H1 (cell line): Measurements from ENCODE around the gene MAVS. TPM values are rescaled to one million over a fixed set of nuclear protein-coding genes. Genes with fewer than 3 reads are reported as not detected.
A peak's percentile ranks its signal among the peaks of the same experiment; 100 is the strongest.

Source experiments
- CTCF ChIA-PET: fragments of 300-600 bp; sonication (Branson Sonifier 250); formaldehyde crosslinking; loops from one replicate; lab custom pipeline; 2021; ENCODE audit not compliant: partially characterized antibody; lab: Charles Lee
- POLR2A ChIA-PET: fragments of 300-600 bp; sonication (Branson Sonifier 250); formaldehyde crosslinking; loops from one replicate; lab custom pipeline; 2021; ENCODE audit warnings: inconsistent platforms; ENCODE audit not compliant: partially characterized antibody; lab: Charles Lee
- DNase-seq, 2 experiments: peaks; one replicate each; pipeline versions ENCODE4 v3.0.0 to v3.0.0-alpha.2; 2010 to 2022; ENCODE audit warnings: low spot score in 2 of 2, low read depth in 1 of 2, mixed read lengths in 1 of 2
- FAIRE-seq: peaks from 2 replicates; lab custom pipeline; 2011; peaks lifted over from hg19 to GRCh38; lab: Jason Lieb, UNC
- H2AFZ ChIP-seq: 2 replicates; pipeline ENCODE4 v1.8.1; 2012; ENCODE audit warnings: low read length, inconsistent platforms
- H2AK5ac ChIP-seq: 2 replicates; pipeline ENCODE4 v1.6.1; 2013; ENCODE audit warnings: low read depth, low read length
- H2BK120ac ChIP-seq: replicated peaks from 2 replicates; pipeline ENCODE3; 2013; ENCODE audit warnings: low read depth, low read length, inconsistent platforms
- H2BK12ac ChIP-seq: 2 replicates; pipeline ENCODE4 v1.6.1; 2013; ENCODE audit warnings: low read depth, low read length
- H2BK15ac ChIP-seq: 2 replicates; pipeline ENCODE4 v1.6.1; 2013; ENCODE audit warnings: low read length
- H2BK20ac ChIP-seq: 2 replicates; pipeline ENCODE4 v1.6.1; 2013; ENCODE audit warnings: low read length
- H2BK5ac ChIP-seq: 2 replicates; pipeline ENCODE4 v1.6.1; 2013; ENCODE audit warnings: low read depth, low read length
- H3K14ac ChIP-seq: 2 replicates; pipeline ENCODE4 v1.6.1; 2013; ENCODE audit warnings: inconsistent platforms; ENCODE audit not compliant: insufficient read length
- H3K18ac ChIP-seq: 2 replicates; pipeline ENCODE4 v1.6.1; 2013; ENCODE audit warnings: low read length; ENCODE audit errors: extremely low read depth
- H3K23ac ChIP-seq: 2 replicates; pipeline ENCODE4 v1.6.1; 2013; ENCODE audit warnings: inconsistent platforms; ENCODE audit not compliant: insufficient read length
- H3K23me2 ChIP-seq: 2 replicates; pipeline ENCODE4 v1.6.1; 2013; ENCODE audit warnings: low read depth, low read length
- H3K27ac ChIP-seq: 2 replicates; pipeline ENCODE4 v1.6.1; 2011; ENCODE audit warnings: low read depth, low read length, inconsistent platforms
- H3K27me3 ChIP-seq, 4 experiments: replicated peaks in 1 of 4; 1 replicate in 1 of 4; 2 replicates in 3 of 4; pipeline versions ENCODE4 v1.6.1 to v1.8.1; 2011 to 2013; ENCODE audit warnings: low read length in 3 of 4, mild to moderate bottlenecking in 3 of 4, inconsistent platforms in 2 of 4, mixed read lengths in 2 of 4, moderate library complexity in 1 of 4; ENCODE audit not compliant: control insufficient read depth in 3 of 4, insufficient read depth in 3 of 4; ENCODE audit errors: extremely low read depth in 1 of 4
- H3K36me3 ChIP-seq, 4 experiments: 2 replicates each; pipeline versions ENCODE4 v1.6.1 to v1.8.1; 2011 to 2013; ENCODE audit warnings: mild to moderate bottlenecking in 4 of 4, low read length in 3 of 4, moderate library complexity in 2 of 4, control low read depth in 1 of 4, inconsistent platforms in 1 of 4; ENCODE audit not compliant: insufficient read depth in 4 of 4, control insufficient read depth in 2 of 4
- H3K4ac ChIP-seq: replicated peaks from 2 replicates; pipeline ENCODE3; 2013; ENCODE audit warnings: low read length, low read depth, mixed read lengths, inconsistent platforms; ENCODE audit not compliant: insufficient read length
- H3K4me1 ChIP-seq, 4 experiments: replicated peaks in 1 of 4; 1 replicate in 1 of 4; 2 replicates in 3 of 4; pipeline versions ENCODE4 v1.6.1 to v1.8.1; 2011 to 2013; ENCODE audit warnings: low read length in 3 of 4, inconsistent platforms in 2 of 4, mixed read lengths in 1 of 4; ENCODE audit not compliant: insufficient read depth in 4 of 4, control insufficient read depth in 3 of 4
- H3K4me2 ChIP-seq, 2 experiments: 2 replicates each; pipeline versions ENCODE4 v1.6.1 to v1.8.1; 2011 to 2013; ENCODE audit warnings: low read depth in 2 of 2, low read length in 2 of 2, control low read depth in 1 of 2, inconsistent platforms in 1 of 2, mild to moderate bottlenecking in 1 of 2; ENCODE audit not compliant: insufficient read depth in 1 of 2
- H3K4me3 ChIP-seq, 4 experiments: fragments of 200-600, 300-600 bp in 1 of 4; sonication (generic), shearing (Covaris generic), sonication (Bioruptor Twin) in 1 of 4; 2 replicates each; pipeline versions ENCODE4 v1.5.1 to v1.8.1; 2011 to 2016; ENCODE audit warnings: low read length in 4 of 4, low read depth in 3 of 4, control low read depth in 2 of 4, inconsistent platforms in 2 of 4, mild to moderate bottlenecking in 2 of 4, mixed read lengths in 1 of 4, moderate library complexity in 1 of 4; ENCODE audit not compliant: insufficient read depth in 2 of 4; ENCODE audit errors: extremely low read depth in 1 of 4
- H3K56ac ChIP-seq: replicated peaks from 2 replicates; pipeline ENCODE3; 2013; ENCODE audit warnings: low read depth, mild to moderate bottlenecking, mixed read lengths, low read length, inconsistent platforms; ENCODE audit not compliant: insufficient read length
- H3K79me1 ChIP-seq: 2 replicates; pipeline ENCODE4 v1.6.1; 2013; ENCODE audit warnings: low read depth, low read length, control low read depth
- H3K79me2 ChIP-seq, 2 experiments: 2 replicates each; pipeline versions ENCODE4 v1.6.1 to v1.8.1; 2012 to 2013; ENCODE audit warnings: low read length in 2 of 2, mild to moderate bottlenecking in 2 of 2, inconsistent platforms in 1 of 2; ENCODE audit not compliant: insufficient read depth in 2 of 2, control insufficient read depth in 1 of 2
- H3K9ac ChIP-seq, 4 experiments: replicated peaks in 1 of 4; 1 replicate in 1 of 4; 2 replicates in 3 of 4; pipeline versions ENCODE4 v1.6.1 to v1.8.1; 2011 to 2013; ENCODE audit warnings: low read depth in 3 of 4, low read length in 3 of 4, control low read depth in 2 of 4, mild to moderate bottlenecking in 2 of 4, moderate library complexity in 2 of 4, inconsistent platforms in 1 of 4; ENCODE audit errors: extremely low read depth in 1 of 4
- H3K9me3 ChIP-seq, 2 experiments: 2 replicates each; pipeline versions ENCODE4 v1.6.1 to v1.8.1; 2012 to 2013; ENCODE audit warnings: mild to moderate bottlenecking in 2 of 2, moderate library complexity in 2 of 2, control low read depth in 1 of 2, inconsistent platforms in 1 of 2, low read depth in 1 of 2, low read length in 1 of 2, mixed read lengths in 1 of 2; ENCODE audit not compliant: insufficient read depth in 2 of 2
- H4K20me1 ChIP-seq, 2 experiments: replicated peaks in 1 of 2; 2 replicates each; pipeline versions ENCODE3 to v1.8.1; 2011 to 2013; ENCODE audit warnings: inconsistent platforms in 2 of 2, low read length in 2 of 2, mild to moderate bottlenecking in 1 of 2; ENCODE audit not compliant: insufficient read depth in 2 of 2, control insufficient read depth in 1 of 2
- H4K5ac ChIP-seq: 2 replicates; pipeline ENCODE4 v1.6.1; 2013; ENCODE audit warnings: low read length, low read depth, mixed read lengths, inconsistent platforms; ENCODE audit not compliant: insufficient read length
- H4K8ac ChIP-seq: 2 replicates; pipeline ENCODE4 v1.8.0; 2013; ENCODE audit warnings: mild to moderate bottlenecking, moderate library complexity, low read length, inconsistent platforms; ENCODE audit not compliant: insufficient read depth; ENCODE audit errors: extremely low read depth
- H4K91ac ChIP-seq: replicated peaks from 2 replicates; pipeline ENCODE3; 2013; ENCODE audit warnings: low read length, mixed read lengths, inconsistent platforms; ENCODE audit not compliant: insufficient read length
- POU5F1 ChIP-seq: IDR thresholded peaks from 2 replicates; pipeline ENCODE4 v1.6.1; 2011; ENCODE audit warnings: low read depth, mild to moderate bottlenecking, low read length, moderate library complexity
- WGBS, 2 experiments: shearing (Covaris generic) in 1 of 2; methylation state at CpG; one replicate each; pipeline versions ENCODE4 v1.1.6 to v1.1.7; 2013 to 2015; ENCODE audit warnings: low lambda C conversion rate in 2 of 2, mixed read lengths in 2 of 2, inconsistent platforms in 1 of 2, low coverage in 1 of 2, missing lambda C conversion rate in 1 of 2; ENCODE audit not compliant: insufficient replicate concordance in 2 of 2, insufficient coverage in 1 of 2, insufficient read length in 1 of 2; ENCODE audit errors: extremely low coverage in 1 of 2, missing lambda C conversion rate in 1 of 2; 5-methylcytosine and 5-hydroxymethylcytosine counted together
- polyA plus RNA-seq, 7 experiments: library from polyadenylated mRNA; depleted of rRNA in 3 of 7; stranded (reverse) in 5 of 7; unstranded in 2 of 7; fragments of >200 nt in 5 of 7; fragments of 200-250 nt in 2 of 7; gene quantifications; 1 replicate in 5 of 7; 2 replicates in 1 of 7; 4 replicates in 1 of 7; pipeline versions ENCODE4 v1.2.1 to v1.2.3, GENCODE V29; 2011 to 2013; ENCODE audit warnings: missing spikeins in 2 of 7, mixed read lengths in 2 of 7
- total RNA-seq: library from RNA; stranded (reverse); fragmentation: NEBNext Ultra II Directional; extraction: Animal tissue kit (Norgen Biotek cat#: 25700); gene quantifications from 2 replicates; pipeline ENCODE4 v1.2.1, GENCODE V29; 2021
- TF ChIP-seq, protein P1 (sequence below): IDR thresholded peaks from 2 replicates; pipeline ENCODE4 v1.6.1; 2012; ENCODE audit warnings: low read length, inconsistent platforms

MAVS gene
- total and polyA plus RNA-seq, 2 of the 8 experiments (the other 6 are each of a cell fraction or from before 2014, with no cell fraction given) = 9.9 to 24.3 TPM

DNA sequence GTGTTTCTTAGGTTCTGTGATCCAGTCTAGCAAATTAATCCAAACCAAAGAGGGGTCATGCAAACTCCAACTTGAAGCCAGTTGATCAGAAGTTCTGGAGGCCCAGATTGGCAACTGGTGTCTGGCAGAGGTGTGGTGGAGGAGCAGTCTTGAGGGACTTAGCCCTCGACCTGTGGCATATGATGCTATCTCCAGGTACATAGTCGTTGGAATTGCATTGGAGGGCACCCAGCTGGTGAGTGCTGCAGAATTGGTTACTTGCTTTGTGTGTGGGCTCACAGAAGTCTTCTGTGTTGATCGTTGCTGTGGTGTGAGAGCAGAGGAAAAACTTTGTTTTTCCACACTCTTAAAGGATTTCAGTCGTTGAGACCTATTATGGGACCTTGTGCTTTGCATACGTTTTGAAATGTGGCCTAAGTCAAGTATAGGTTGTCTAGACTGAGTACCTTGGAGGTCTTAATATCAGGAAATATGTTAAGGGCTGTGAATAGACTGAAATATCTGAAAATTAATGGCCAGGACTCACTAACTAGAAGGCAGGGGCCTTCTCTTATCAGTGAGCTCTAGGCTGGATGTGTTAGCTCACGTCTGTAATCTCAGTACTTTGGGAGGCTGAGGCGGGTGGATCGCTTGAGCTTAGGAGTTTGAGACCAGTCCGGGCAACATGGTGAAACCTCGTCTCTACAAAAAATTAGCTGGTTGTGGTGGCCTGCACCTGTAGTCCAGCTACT is 50.4 kb downstream of the MAVS start:
- Histone ChIP-seq H2AK5ac (no peak overlapping the region), H3K27ac (no peak overlapping the region), H2BK12ac (no peak overlapping the region), H3K14ac (no peak overlapping the region), H2BK120ac (no peak overlapping the region), H3K18ac (no peak overlapping the region), H3K79me1 (no peaks in the 10 kb centered on the region; the same call in 1 of the 2 replicates), H2BK20ac (no peak overlapping the region), H3K4me2 (peak overlapping the region; percentile 4 to 45; a peak in 1 of 4 replicates), H3K9me3 (no peaks in the 10 kb centered on the region), H3K27me3 (no peaks in the 10 kb centered on the region), H4K20me1 (peaks cover 34 to 35% of the 10 kb centered on the region in 2 experiments), H2AFZ (no peak overlapping the region), H2BK5ac (no peak overlapping the region), H3K79me2 (peaks cover 63 to 98% of the 10 kb centered on the region in 2 experiments), H3K4ac (no peak overlapping the region), H4K91ac (no peak overlapping the region), H3K4me3 (no peak overlapping the region), H4K5ac (no peak overlapping the region), H3K23me2 (no peaks in the 10 kb centered on the region), H4K8ac (peak overlapping the region; percentile 25; the same call in 1 of the 2 replicates), H3K4me1 (peaks cover 0 to 2% (median 0%) of the 10 kb centered on the region in 4 experiments; a peak in 2 of 7 replicates), H3K23ac (no peak overlapping the region), H3K36me3 (peaks cover 0 to 13% (median under 1%) of the 10 kb centered on the region in 4 experiments; a peak in 3 of 8 replicates), H2BK15ac (no peak overlapping the region), H3K56ac (no peak overlapping the region), H3K9ac (no peak overlapping the region)
- CTCF ChIA-PET = interaction anchor here (1.4 to 3.2 kb wide), 4 partner anchors 10 to 174 kb away, joined by 3 to 10 read pairs (median 4); no protein-coding TSS in a partner anchor
- POLR2A ChIA-PET = interaction anchor here (0.7 to 3.0 kb wide), 7 partner anchors 9 to 186 kb away, joined by 3 to 25 read pairs (median 5); partner anchors contain the start of gene PANK2
- 88% methylated on average over 10 of the region's 10 CpGs; no CpG with 5 or more reads in 1 of the 2 experiments for WGBS, 2 experiments
- DNase-seq (no peak), FAIRE-seq (no peak)
- TF ChIP-seq POU5F1 = no peak
- TF ChIP-seq, protein P1, sequence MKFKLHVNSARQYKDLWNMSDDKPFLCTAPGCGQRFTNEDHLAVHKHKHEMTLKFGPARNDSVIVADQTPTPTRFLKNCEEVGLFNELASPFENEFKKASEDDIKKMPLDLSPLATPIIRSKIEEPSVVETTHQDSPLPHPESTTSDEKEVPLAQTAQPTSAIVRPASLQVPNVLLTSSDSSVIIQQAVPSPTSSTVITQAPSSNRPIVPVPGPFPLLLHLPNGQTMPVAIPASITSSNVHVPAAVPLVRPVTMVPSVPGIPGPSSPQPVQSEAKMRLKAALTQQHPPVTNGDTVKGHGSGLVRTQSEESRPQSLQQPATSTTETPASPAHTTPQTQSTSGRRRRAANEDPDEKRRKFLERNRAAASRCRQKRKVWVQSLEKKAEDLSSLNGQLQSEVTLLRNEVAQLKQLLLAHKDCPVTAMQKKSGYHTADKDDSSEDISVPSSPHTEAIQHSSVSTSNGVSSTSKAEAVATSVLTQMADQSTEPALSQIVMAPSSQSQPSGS = no peak
